Measurements from ENCODE around the gene ME3. TPM values are rescaled to one million over a fixed set of nuclear protein-coding genes. Genes with fewer than 3 reads are reported as not detected.

The ME3 gene
- total RNA-seq, 1 donor from 2014 or later, result 1.3 TPM

- TF ChIP-seq, protein P1, sequence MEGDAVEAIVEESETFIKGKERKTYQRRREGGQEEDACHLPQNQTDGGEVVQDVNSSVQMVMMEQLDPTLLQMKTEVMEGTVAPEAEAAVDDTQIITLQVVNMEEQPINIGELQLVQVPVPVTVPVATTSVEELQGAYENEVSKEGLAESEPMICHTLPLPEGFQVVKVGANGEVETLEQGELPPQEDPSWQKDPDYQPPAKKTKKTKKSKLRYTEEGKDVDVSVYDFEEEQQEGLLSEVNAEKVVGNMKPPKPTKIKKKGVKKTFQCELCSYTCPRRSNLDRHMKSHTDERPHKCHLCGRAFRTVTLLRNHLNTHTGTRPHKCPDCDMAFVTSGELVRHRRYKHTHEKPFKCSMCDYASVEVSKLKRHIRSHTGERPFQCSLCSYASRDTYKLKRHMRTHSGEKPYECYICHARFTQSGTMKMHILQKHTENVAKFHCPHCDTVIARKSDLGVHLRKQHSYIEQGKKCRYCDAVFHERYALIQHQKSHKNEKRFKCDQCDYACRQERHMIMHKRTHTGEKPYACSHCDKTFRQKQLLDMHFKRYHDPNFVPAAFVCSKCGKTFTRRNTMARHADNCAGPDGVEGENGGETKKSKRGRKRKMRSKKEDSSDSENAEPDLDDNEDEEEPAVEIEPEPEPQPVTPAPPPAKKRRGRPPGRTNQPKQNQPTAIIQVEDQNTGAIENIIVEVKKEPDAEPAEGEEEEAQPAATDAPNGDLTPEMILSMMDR (IDR thresholded peaks at IDR 0.05), result no peak
- Mint-ChIP-seq H3K27me3 (no peaks in the 10 kb centered on the region), H3K9me3 (no peaks in the 10 kb centered on the region), H3K27ac (no peak overlapping the region), H3K4me3 (no peak overlapping the region), H3K36me3 (ENCODE audit: low read depth) (no peaks in the 10 kb centered on the region), H3K4me1 (peaks cover 16% of the 10 kb centered on the region)
- DNase-seq (no peak), ATAC-seq (ENCODE audit: low read depth) (no peak)
- intact Hi-C loops (cut with micrococcal nuclease), result no loop called here
- ChIA-PET POLR2A (no interaction called here), CTCF (no interaction called here)
These were observed 161.3 kb downstream of the ME3 start for GRCh38 chr11:86511086-86511551.

DNA sequence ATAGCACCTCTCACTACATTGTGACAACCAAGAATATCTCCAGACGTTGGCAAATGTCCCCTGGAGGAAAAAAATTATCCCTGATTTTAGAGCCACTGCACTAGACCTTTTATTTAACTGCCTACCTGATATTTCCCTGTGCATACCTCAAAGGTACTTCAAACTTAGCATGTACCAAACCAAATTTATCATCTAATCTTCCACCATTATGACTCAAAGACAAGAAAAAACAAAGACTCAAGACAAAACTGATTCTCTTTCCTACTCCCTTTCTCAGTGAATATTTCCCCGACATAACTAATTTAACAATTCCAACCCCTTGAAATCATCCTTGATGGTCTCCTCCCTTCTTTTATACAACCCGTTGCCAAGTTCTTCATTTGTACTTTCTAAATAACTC, 161.7 kb downstream of the ME3 start:
- POLR2A ChIA-PET, result no interaction called here
- Mint-ChIP-seq H3K9me3 (no peaks in the 10 kb centered on the region), H3K27me3 (no peaks in the 10 kb centered on the region), H3K27ac (no peak overlapping the region), H3K4me1 (peaks cover 16% of the 10 kb centered on the region), H3K4me3 (no peak overlapping the region), H3K36me3 (ENCODE audit: low read depth) (no peaks in the 10 kb centered on the region)
- intact Hi-C loops (cut with micrococcal nuclease), result no loop called here
- CTCF ChIA-PET, result no interaction called here
- ATAC-seq (ENCODE audit: low read depth) (no peak), DNase-seq (no peak)
- TF ChIP-seq, protein P1 (IDR thresholded peaks at IDR 0.05), result no peak

DNA sequence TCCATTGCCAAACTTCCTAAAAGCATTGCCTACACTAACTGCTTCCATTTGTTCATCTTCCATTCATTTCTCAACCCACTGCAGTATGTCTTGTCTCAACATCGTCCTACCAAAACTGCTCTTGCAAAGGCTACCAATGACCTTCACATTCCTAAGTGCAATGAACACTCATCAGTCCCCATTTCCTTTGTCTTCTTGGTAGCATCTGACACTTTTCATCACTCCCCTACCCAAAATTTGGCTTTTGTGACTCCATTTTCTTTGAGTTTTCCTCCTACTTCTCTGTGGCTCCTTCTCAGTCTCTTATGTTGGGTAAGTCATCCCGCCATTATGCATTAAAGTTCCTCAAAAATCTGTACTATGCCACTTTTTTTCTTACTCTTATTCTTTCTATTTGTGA, 162.3 kb downstream of the ME3 start:
- Mint-ChIP-seq H3K4me3 (no peak overlapping the region), H3K4me1 (peaks cover 16% of the 10 kb centered on the region), H3K27ac (no peak overlapping the region), H3K9me3 (no peaks in the 10 kb centered on the region), H3K27me3 (no peaks in the 10 kb centered on the region), H3K36me3 (ENCODE audit: low read depth) (no peaks in the 10 kb centered on the region)
- DNase-seq, result no peak
- ATAC-seq (ENCODE audit: low read depth), result no peak
- intact Hi-C loops (cut with micrococcal nuclease), result no loop called here
- CTCF ChIA-PET, result no interaction called here
- POLR2A ChIA-PET, result no interaction called here
- TF ChIP-seq, protein P1 (IDR thresholded peaks at IDR 0.05), result no peak

GRCh38 chr11:86509588-86509974, 162.8 kb downstream of the ME3 start:
- Mint-ChIP-seq H3K36me3 (ENCODE audit: low read depth) (no peaks in the 10 kb centered on the region), H3K9me3 (no peaks in the 10 kb centered on the region), H3K4me3 (no peak overlapping the region), H3K27me3 (no peaks in the 10 kb centered on the region), H3K4me1 (peaks cover 11% of the 10 kb centered on the region), H3K27ac (no peak overlapping the region)
- intact Hi-C loops (cut with micrococcal nuclease), result no loop called here
- ATAC-seq (ENCODE audit: low read depth) (no peak), DNase-seq (no peak)
- TF ChIP-seq, protein P1 (IDR thresholded peaks at IDR 0.05), result no peak
- ChIA-PET CTCF (interaction anchor here (0.7 kb wide), 1 partner anchor 19 kb away, joined by 3 read pairs; no protein-coding TSS in a partner anchor), POLR2A (no interaction called here)

DNA sequence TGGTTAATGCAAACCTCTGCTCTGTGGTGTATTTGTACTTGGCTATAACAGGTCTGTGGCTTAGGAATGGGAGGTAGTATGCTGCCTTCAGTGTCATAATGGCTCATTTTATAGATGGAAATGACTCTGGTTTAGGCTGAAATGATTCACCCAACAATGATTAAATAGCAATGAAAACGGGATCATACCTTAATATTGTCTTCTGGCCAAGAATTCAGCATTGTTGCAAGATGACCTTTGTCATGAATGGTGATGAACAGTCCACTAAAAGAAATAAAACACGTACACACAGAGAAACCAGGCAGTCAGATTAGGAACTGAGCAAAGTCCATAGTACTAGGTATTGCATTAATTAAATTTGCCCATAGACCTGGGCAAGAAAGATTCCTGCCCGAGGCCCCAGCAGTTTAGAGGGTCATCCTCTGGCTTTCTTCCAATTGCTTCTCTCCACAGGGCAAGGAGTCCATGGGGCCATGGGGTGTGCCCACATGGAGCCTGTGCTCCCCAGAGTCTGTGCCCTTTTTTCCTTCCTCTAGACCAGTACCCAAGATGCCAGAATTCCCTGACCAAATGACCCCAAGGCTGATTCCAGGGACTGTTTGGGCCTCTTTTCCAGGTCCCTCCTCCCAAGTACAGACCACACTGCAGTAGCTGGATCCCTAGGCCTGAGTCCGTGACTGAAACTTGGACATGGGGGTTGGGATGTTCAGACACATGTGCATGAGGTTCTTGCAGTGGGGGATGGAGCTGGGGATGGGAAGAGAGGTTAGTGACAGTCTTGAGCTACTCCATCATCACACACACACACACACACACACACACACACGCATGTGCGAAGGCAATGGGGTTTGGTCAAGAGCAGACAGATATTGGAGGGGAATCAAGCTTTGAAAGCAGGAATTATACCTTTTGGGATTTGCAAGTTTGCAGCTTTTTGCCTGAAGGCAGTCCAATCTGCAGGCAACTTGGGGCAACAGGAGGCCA, 163.5 kb downstream of the ME3 start:
- DNase-seq, result no peak
- ATAC-seq (ENCODE audit: low read depth), result no peak
- Mint-ChIP-seq H3K9me3 (no peaks in the 10 kb centered on the region), H3K27ac (no peak overlapping the region), H3K4me3 (no peak overlapping the region), H3K27me3 (no peaks in the 10 kb centered on the region), H3K36me3 (ENCODE audit: low read depth) (no peaks in the 10 kb centered on the region), H3K4me1 (peaks cover 4% of the 10 kb centered on the region)
- ChIA-PET POLR2A (no interaction called here), CTCF (interaction anchor here (0.7 kb wide), 1 partner anchor 19 kb away, joined by 3 read pairs; no protein-coding TSS in a partner anchor)
- TF ChIP-seq, protein P1 (IDR thresholded peaks at IDR 0.05), result no peak
- intact Hi-C loops (cut with micrococcal nuclease), result no loop called here

Measured in activated B cell treated with CpG ODN at 0.5 μM for 24 hours (primary cell).